ENCODE measurements around the gene RAB13. TPM values are rescaled to one million over a fixed set of nuclear protein-coding genes. Genes with fewer than 3 reads are reported as not detected.
"Not testable (repeated sequence)": the region's sequence is repeated elsewhere in the genome, so short reads cannot be mapped to it uniquely, and the experiment has no call there.

RAB13 gene
- total and polyA plus RNA-seq, 3 experiments from 2014 or later, result 9.0 to 9.5 TPM; not detected in 1

- H3K27me3 ChIP-seq (ENCODE audit: insufficient read depth, low read length, poor library complexity, severe bottlenecking), result no peaks in the 10 kb centered on the region
- ChIA-PET POLR2A (interaction anchor here (0.6 to 2.0 kb wide), 4 partner anchors 21 to 212 kb away, joined by 4 to 9 read pairs (median 4); partner anchors contain the start of gene SLC27A3), CTCF (interaction anchor here (0.7 to 9.1 kb wide), 20 partner anchors 11 to 310 kb away, joined by 3 to 94 read pairs (median 4); partner anchors contain the start of genes CREB3L4, DENND4B, HAX1 and JTB)
- peak overlapping the region in 1 of 8 donors; percentile 89 for H3K27ac Mint-ChIP-seq
- DNase-seq, result no peak
- peaks cover 26% of the 10 kb centered on the region for H3K4me1 ChIP-seq (ENCODE audit: insufficient read depth, low read length)
- peaks cover 12 to 13% of the 10 kb centered on the region in 2 donors for H3K27me3 Mint-ChIP-seq
- H3K4me1 Mint-ChIP-seq, result peaks cover 28 to 40% (median 36%) of the 10 kb centered on the region in 3 donors
- no peaks in the 10 kb centered on the region for H3K9me3 ChIP-seq (ENCODE audit: low read length)
- no peak overlapping the region for H3K27ac ChIP-seq (ENCODE audit: low read depth, low read length)
- peaks cover 0 to 2% (median 0%) of the 10 kb centered on the region in 5 donors for H3K9me3 Mint-ChIP-seq
- H3K4me3 ChIP-seq (ENCODE audit: low read length), result no peak overlapping the region
- peaks cover 14% of the 10 kb centered on the region for H3K36me3 ChIP-seq (ENCODE audit: insufficient read depth, low read length)
- H3K36me3 Mint-ChIP-seq, result peaks cover 8 to 21% (median 11%) of the 10 kb centered on the region in 3 donors
- H3K4me3 Mint-ChIP-seq, result peak overlapping the region in 1 of 7 donors; percentile 45
Observed at GRCh38 chr1:153987621-153988020, 1.5 kb upstream of the RAB13 start.

- no peak overlapping the region for H3K4me3 ChIP-seq (ENCODE audit: low read length)
- ChIA-PET POLR2A (interaction anchor here (2.0 kb wide), 1 partner anchor 210 kb away, joined by 9 read pairs; the partner anchor contains the start of gene SLC27A3), CTCF (interaction anchor here (1.0 to 9.1 kb wide), 7 partner anchors 19 to 474 kb away, joined by 3 to 94 read pairs (median 6); partner anchors contain the start of gene CREB3L4)
- Mint-ChIP-seq H3K36me3 (no peaks in the 10 kb centered on the region), H3K9me3 (no peaks in the 10 kb centered on the region), H3K4me1 (peaks cover 13 to 20% (median 17%) of the 10 kb centered on the region in 3 donors), H3K4me3 (peak overlapping the region in 4 of 7 donors; percentile 11 to 67 (median 34)), H3K27ac (peak overlapping the region in 1 of 8 donors; percentile 47), H3K27me3 (peaks cover 12% of the 10 kb centered on the region in 2 donors)
- H3K36me3 ChIP-seq (ENCODE audit: insufficient read depth, low read length), result no peaks in the 10 kb centered on the region
- DNase-seq, result no peak
- no peaks in the 10 kb centered on the region for H3K27me3 ChIP-seq (ENCODE audit: insufficient read depth, low read length, poor library complexity, severe bottlenecking)
- H3K27ac ChIP-seq (ENCODE audit: low read depth, low read length), result peak overlapping the region; percentile 20
- H3K9me3 ChIP-seq (ENCODE audit: low read length), result no peaks in the 10 kb centered on the region
- H3K4me1 ChIP-seq (ENCODE audit: insufficient read depth, low read length), result peaks cover 12% of the 10 kb centered on the region
Observed at GRCh38 chr1:153985341-153985912, 712 bp downstream of the RAB13 start.

DNA sequence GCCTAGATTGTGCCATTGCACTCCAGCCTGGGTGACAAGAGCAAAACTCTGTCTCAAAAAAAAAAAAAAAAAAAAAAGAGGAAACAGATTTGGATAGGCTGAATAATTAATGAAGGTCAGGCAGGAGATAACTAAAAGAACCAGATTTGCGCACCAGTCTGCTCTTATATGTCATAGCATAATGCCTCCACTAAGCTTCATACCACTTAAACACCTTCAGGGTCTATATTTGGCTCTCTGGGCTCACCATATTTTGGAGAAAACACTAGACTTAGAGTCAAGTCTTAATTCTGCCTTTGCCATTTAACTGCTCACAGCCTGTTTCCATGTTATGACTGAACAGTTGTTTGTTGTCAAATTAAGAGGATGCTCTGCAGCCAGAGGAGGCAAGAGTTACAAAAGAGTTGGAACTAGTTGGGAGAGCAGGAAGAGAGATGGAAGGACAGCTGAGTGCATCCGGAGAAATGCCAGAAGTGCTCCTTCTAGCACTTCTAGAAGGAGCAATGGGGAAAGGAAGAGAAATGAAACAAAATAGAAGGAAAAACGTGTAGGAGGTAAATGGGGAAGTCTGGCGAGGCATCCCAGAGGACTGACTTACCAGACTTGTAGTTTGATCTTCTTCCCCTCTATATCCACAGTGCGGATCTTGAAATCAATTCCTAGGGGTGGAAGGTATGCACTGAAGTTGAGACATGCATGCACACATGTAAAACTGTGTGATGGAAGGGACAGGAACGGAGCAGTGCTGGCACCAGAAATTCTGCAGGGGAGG is 1.8 kb downstream of the RAB13 start:
- CTCF ChIA-PET, result interaction anchor here (0.7 to 9.1 kb wide), 6 partner anchors 17 to 211 kb away, joined by 3 to 94 read pairs (median 12); partner anchors contain the start of genes CREB3L4 and DENND4B
- POLR2A ChIA-PET, result no interaction called here
- Mint-ChIP-seq H3K36me3 (no peaks in the 10 kb centered on the region), H3K9me3 (no peaks in the 10 kb centered on the region), H3K27me3 (peaks cover 12% of the 10 kb centered on the region in 2 donors), H3K4me1 (peaks cover 11 to 14% (median 14%) of the 10 kb centered on the region in 3 donors), H3K27ac (peak overlapping the region in 2 of 8 donors; percentile 46 to 63), H3K4me3 (no peak overlapping the region)
- Histone ChIP-seq H3K27me3 (ENCODE audit: insufficient read depth, low read length, poor library complexity, severe bottlenecking) (no peaks in the 10 kb centered on the region), H3K4me1 (ENCODE audit: insufficient read depth, low read length) (peaks cover 7% of the 10 kb centered on the region), H3K36me3 (ENCODE audit: insufficient read depth, low read length) (no peaks in the 10 kb centered on the region), H3K27ac (ENCODE audit: low read depth, low read length) (no peak overlapping the region), H3K4me3 (ENCODE audit: low read length) (no peak overlapping the region), H3K9me3 (ENCODE audit: low read length) (no peaks in the 10 kb centered on the region)
- DNase-seq, result no peak

- Mint-ChIP-seq H3K4me1 (peaks cover 19 to 24% (median 20%) of the 10 kb centered on the region in 3 donors), H3K36me3 (peaks cover 0 to 11% (median 0%) of the 10 kb centered on the region in 3 donors), H3K27me3 (peaks cover 11 to 12% of the 10 kb centered on the region in 2 donors)
- H3K9me3 ChIP-seq (ENCODE audit: low read length); H3K4me3 Mint-ChIP-seq; H3K36me3 ChIP-seq (ENCODE audit: insufficient read depth, low read length); H3K27ac ChIP-seq (ENCODE audit: low read depth, low read length); H3K4me3 ChIP-seq (ENCODE audit: low read length); H3K27me3 ChIP-seq (ENCODE audit: insufficient read depth, low read length, poor library complexity, severe bottlenecking); DNase-seq; POLR2A ChIA-PET; H3K9me3 Mint-ChIP-seq; H3K27ac Mint-ChIP-seq: not testable (repeated sequence)
- CTCF ChIA-PET, result interaction anchor here (0.6 kb wide), 1 partner anchor 161 kb away, joined by 3 read pairs; no protein-coding TSS in a partner anchor
- H3K4me1 ChIP-seq (ENCODE audit: insufficient read depth, low read length), result peaks cover 12% of the 10 kb centered on the region
Observed at GRCh38 chr1:153981735-153982134, 4.4 kb downstream of the RAB13 start.

DNA sequence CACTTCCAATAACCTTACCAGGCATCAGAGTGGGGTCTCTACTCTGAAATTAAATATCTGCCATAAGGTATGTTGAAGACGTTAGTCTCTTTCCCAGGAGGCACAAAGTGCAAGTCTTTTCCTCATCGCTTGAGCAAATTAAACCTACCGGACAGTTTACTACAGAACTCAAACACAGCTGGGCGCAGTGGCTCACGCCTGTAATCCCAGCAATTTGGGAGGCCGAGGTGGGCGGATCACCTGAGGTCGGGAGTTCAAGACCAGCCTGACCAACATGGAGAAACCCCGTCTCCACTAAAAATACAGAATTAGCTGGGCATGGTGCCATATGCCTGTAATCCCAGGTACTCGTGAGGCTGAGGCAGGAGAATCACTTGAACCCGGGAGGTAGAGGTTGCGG is 7.0 kb downstream of the RAB13 start:
- H3K27me3 Mint-ChIP-seq; H3K9me3 Mint-ChIP-seq; H3K9me3 ChIP-seq (ENCODE audit: low read length); H3K4me3 ChIP-seq (ENCODE audit: low read length); H3K27me3 ChIP-seq (ENCODE audit: insufficient read depth, low read length, poor library complexity, severe bottlenecking); DNase-seq: not testable (repeated sequence)
- H3K4me3 Mint-ChIP-seq, result peak overlapping the region in 6 of 7 donors; percentile 56 to 98 (median 98)
- CTCF ChIA-PET, result interaction anchor here (3.5 to 5.5 kb wide), 3 partner anchors 8 to 33 kb away, joined by 21 to 40 read pairs (median 37); partner anchors contain the start of genes CREB3L4, DENND4B and RAB13
- H3K27ac Mint-ChIP-seq, result peak overlapping the region in 4 of 8 donors; percentile 81 to 96 (median 86)
- peaks cover 28 to 35% (median 28%) of the 10 kb centered on the region in 3 donors for H3K4me1 Mint-ChIP-seq
- Histone ChIP-seq H3K36me3 (ENCODE audit: insufficient read depth, low read length) (peaks cover 18% of the 10 kb centered on the region), H3K4me1 (ENCODE audit: insufficient read depth, low read length) (peaks cover 18% of the 10 kb centered on the region), H3K27ac (ENCODE audit: low read depth, low read length) (peak overlapping the region; percentile 88)
- POLR2A ChIA-PET, result interaction anchor here (3.0 to 5.1 kb wide), 2 partner anchors 12 kb away, joined by 40 to 58 read pairs; partner anchors contain the start of genes CREB3L4 and RPS27
- H3K36me3 Mint-ChIP-seq, result peaks cover 0 to 34% (median 6%) of the 10 kb centered on the region in 3 donors

GRCh38 chr1:153978274-153978909 is 7.7 kb downstream of the RAB13 start:
- no peak for DNase-seq
- H3K4me3 ChIP-seq (ENCODE audit: low read length), result peak overlapping the region; percentile 93
- H3K4me1 Mint-ChIP-seq, result peaks cover 28 to 37% (median 29%) of the 10 kb centered on the region in 3 donors
- H3K9me3 Mint-ChIP-seq, result no peaks in the 10 kb centered on the region
- peaks cover 0 to 41% (median 7%) of the 10 kb centered on the region in 3 donors for H3K36me3 Mint-ChIP-seq
- H3K9me3 ChIP-seq (ENCODE audit: low read length), result no peaks in the 10 kb centered on the region
- peaks cover 25% of the 10 kb centered on the region for H3K36me3 ChIP-seq (ENCODE audit: insufficient read depth, low read length)
- H3K4me1 ChIP-seq (ENCODE audit: insufficient read depth, low read length), result peaks cover 18% of the 10 kb centered on the region
- CTCF ChIA-PET, result interaction anchor here (1.3 to 5.5 kb wide), 7 partner anchors 9 to 181 kb away, joined by 4 to 40 read pairs (median 6); partner anchors contain the start of genes CREB3L4, CRTC2, DENND4B and RAB13
- peaks cover 0 to 3% of the 10 kb centered on the region in 2 donors for H3K27me3 Mint-ChIP-seq
- peak overlapping the region; percentile 88 for H3K27ac ChIP-seq (ENCODE audit: low read depth, low read length)
- peak overlapping the region; percentile 91 to 99 (median 98) for H3K4me3 Mint-ChIP-seq
- no peaks in the 10 kb centered on the region for H3K27me3 ChIP-seq (ENCODE audit: insufficient read depth, low read length, poor library complexity, severe bottlenecking)
- peak overlapping the region; percentile 88 to 100 (median 95) for H3K27ac Mint-ChIP-seq
- POLR2A ChIA-PET, result interaction anchor here (0.8 to 5.1 kb wide), 8 partner anchors 8 to 307 kb away, joined by 3 to 58 read pairs (median 11); partner anchors contain the start of genes CREB3L4, DENND4B, GATAD2B and RAB13
